Hepatocyte (in vitro differentiated cells): ENCODE data around the gene RGS6. TPM values are rescaled to one million over a fixed set of nuclear protein-coding genes. Genes with fewer than 3 reads are reported as not detected.

ENCODE experiments used
- DNase-seq: peaks from one replicate; pipeline ENCODE4 v3.0.0-alpha.2; 2016; ENCODE audit warnings: low spot score
- H2AFZ ChIP-seq: fragments of 200-600 bp; sonication (generic); 2 replicates; pipeline ENCODE4 v1.6.0; 2016; ENCODE audit warnings: antibody characterized with exemption, mild to moderate bottlenecking
- H3K27ac ChIP-seq: fragments of 200-600 bp; sonication (generic); 2 replicates; pipeline ENCODE4 v1.5.1; 2016; ENCODE audit warnings: mild to moderate bottlenecking
- H3K27me3 ChIP-seq: fragments of 200-600 bp; sonication (generic); 2 replicates; pipeline ENCODE4 v1.6.1; 2016
- H3K36me3 ChIP-seq: fragments of 200-600 bp; sonication (generic); replicated peaks from 2 replicates; pipeline ENCODE4 v1.5.1; 2016; ENCODE audit warnings: low read depth; ENCODE audit not compliant: insufficient read depth
- H3K4me1 ChIP-seq: fragments of 200-600 bp; sonication (generic); 2 replicates; pipeline ENCODE4 v1.5.1; 2016; ENCODE audit warnings: mild to moderate bottlenecking, moderate library complexity; ENCODE audit not compliant: insufficient read depth
- H3K4me2 ChIP-seq: fragments of 200-600 bp; sonication (generic); 2 replicates; pipeline ENCODE4 v1.6.0; 2016
- H3K4me3 ChIP-seq: fragments of 200-600 bp; sonication (generic); 2 replicates; pipeline ENCODE4 v1.5.1; 2016; ENCODE audit warnings: mild to moderate bottlenecking
- H3K79me2 ChIP-seq: fragments of 200-600 bp; sonication (generic); 2 replicates; pipeline ENCODE4 v1.6.0; 2017; ENCODE audit warnings: mild to moderate bottlenecking
- H3K9me2 ChIP-seq: fragments of 200-600 bp; sonication (generic); replicated peaks from 2 replicates; pipeline ENCODE4 v1.6.0; 2017; ENCODE audit warnings: mild to moderate bottlenecking; ENCODE audit not compliant: insufficient read depth
- H3K9me3 ChIP-seq: fragments of 200-600 bp; sonication (generic); 2 replicates; pipeline ENCODE4 v1.5.1; 2016; ENCODE audit warnings: low read depth, mild to moderate bottlenecking
- H4K20me1 ChIP-seq: fragments of 200-600 bp; sonication (generic); 2 replicates; pipeline ENCODE4 v1.6.0; 2016; ENCODE audit warnings: mild to moderate bottlenecking; ENCODE audit not compliant: insufficient read depth, poor library complexity, severe bottlenecking
- CTCF ChIP-seq: fragments of 200-600 bp; sonication (generic); IDR thresholded peaks from 2 replicates; pipeline ENCODE4 v1.5.1; 2016; ENCODE audit warnings: antibody characterized with exemption, mild to moderate bottlenecking; ENCODE audit not compliant: poor library complexity
- EZH2 ChIP-seq: fragments of 200-600 bp; sonication (generic); IDR thresholded peaks from 2 replicates; pipeline ENCODE4 v1.6.1; 2016; ENCODE audit warnings: antibody characterized with exemption, mild to moderate bottlenecking, borderline replicate concordance
- EZH2phosphoT487 ChIP-seq: fragments of 200-600 bp; sonication (generic); IDR thresholded peaks from one replicate; pipeline ENCODE4 v1.6.1; 2018; ENCODE audit warnings: antibody characterized with exemption, mild to moderate bottlenecking, low read depth, moderate library complexity; ENCODE audit not compliant: unreplicated experiment, severe bottlenecking
- WGBS: methylation state at CpG from one replicate; pipeline ENCODE4 v1.1.6; 2016; ENCODE audit warnings: low lambda C conversion rate; ENCODE audit errors: missing lambda C conversion rate; 5-methylcytosine and 5-hydroxymethylcytosine counted together
- polyA plus RNA-seq: library from polyadenylated mRNA; unstranded; fragments of >200 nt; fragmentation: Nextera tagmentation; extraction: Ambion mirVana; gene quantifications from 2 replicates; pipeline ENCODE4 v1.2.1, GENCODE V29; 2016
- total RNA-seq: library from RNA; depleted of rRNA; stranded (reverse); fragments of >200 nt; gene quantifications from 2 replicates; pipeline ENCODE4 v1.2.3, GENCODE V29; 2014

RGS6 gene
- total and polyA plus RNA-seq, 2 experiments from 2014 or later, result 0.25 to 0.87 TPM

GRCh38 chr14:72567226-72567625 is 635.0 kb downstream of the RGS6 start:
- Histone ChIP-seq H3K79me2 (no peaks in the 10 kb centered on the region), H3K36me3 (no peaks in the 10 kb centered on the region), H3K4me3 (no peak overlapping the region), H3K9me3 (no peaks in the 10 kb centered on the region), H3K4me1 (no peaks in the 10 kb centered on the region), H2AFZ (no peak overlapping the region), H3K9me2 (no peaks in the 10 kb centered on the region), H3K27me3 (no peaks in the 10 kb centered on the region), H4K20me1 (no peaks in the 10 kb centered on the region), H3K4me2 (no peak overlapping the region), H3K27ac (no peak overlapping the region)
- DNase-seq, result no peak
- TF ChIP-seq EZH2 (no peak), CTCF (no peak), EZH2phosphoT487 (no peak)
- WGBS, result 89% methylated on average over 6 of the region's 6 CpGs

- H3K36me3 ChIP-seq, result no peaks in the 10 kb centered on the region
- H3K4me2 ChIP-seq, result no peak overlapping the region
- TF ChIP-seq CTCF (no peak), EZH2 (no peak), EZH2phosphoT487 (no peak)
- no peaks in the 10 kb centered on the region for H3K9me2 ChIP-seq
- no peak overlapping the region for H2AFZ ChIP-seq
- H3K4me1 ChIP-seq, result no peaks in the 10 kb centered on the region
- no peak overlapping the region for H3K27ac ChIP-seq
- no peak for DNase-seq
- no peaks in the 10 kb centered on the region for H3K27me3 ChIP-seq
- 89% methylated on average over 18 of the region's 19 CpGs for WGBS
- no peaks in the 10 kb centered on the region for H3K79me2 ChIP-seq
- no peaks in the 10 kb centered on the region for H4K20me1 ChIP-seq
- H3K9me3 ChIP-seq, result no peaks in the 10 kb centered on the region
- no peak overlapping the region for H3K4me3 ChIP-seq
Measured at GRCh38 chr14:72568296-72568992, 636.2 kb downstream of the RGS6 start.

- H3K27ac ChIP-seq, result no peak overlapping the region
Measured at GRCh38 chr14:72573725-72574417, 641.6 kb downstream of the RGS6 start.

More at GRCh38 chr14:72573725-72574417, 641.6 kb downstream of the RGS6 start:
- 80% methylated on average over 9 of the region's 9 CpGs for WGBS
- Histone ChIP-seq H3K4me3 (no peak overlapping the region), H3K4me2 (no peak overlapping the region), H3K36me3 (no peaks in the 10 kb centered on the region), H3K9me3 (no peaks in the 10 kb centered on the region), H3K27me3 (peaks cover 6% of the 10 kb centered on the region), H3K4me1 (no peaks in the 10 kb centered on the region), H3K9me2 (no peaks in the 10 kb centered on the region), H4K20me1 (no peaks in the 10 kb centered on the region), H3K79me2 (no peaks in the 10 kb centered on the region), H2AFZ (no peak overlapping the region)
- TF ChIP-seq EZH2phosphoT487 (no peak), EZH2 (no peak), CTCF (no peak)
- no peak for DNase-seq
